Activated CD4-positive, alpha-beta T cell treated with anti-CD3 and anti-CD28 coated beads, Interleukin-2, amount 50 U/mL, for 24 hours (primary cell): ENCODE results near the gene AHCTF1.

Experiments
- DNase-seq, 2 donors: peaks; one replicate each; pipeline ENCODE4 v3.0.0-alpha.2; 2020; ENCODE audit warnings: low read depth in 1 of 2, low spot score in 1 of 2

The AHCTF1 gene

GRCh38 chr1:246931549-246932365 is at the start of gene AHCTF1:
TSS of gene AHCTF1 (minus strand) at chr1:246931948. CDS start at chr1:246918370, 13,578 bp downstream.
- DNase-seq, result peak; percentile 89 to 94

GRCh38 chr1:246978785-246979184 is 47.0 kb upstream of the AHCTF1 start:
- DNase-seq, result no peak

GRCh38 chr1:246978281-246978680 is 46.5 kb upstream of the AHCTF1 start:
- no peak for DNase-seq

- no peak for DNase-seq
Measured at GRCh38 chr1:246971969-246972368, 40.2 kb upstream of the AHCTF1 start.

- DNase-seq, result peak; percentile 7 to 21
Measured at GRCh38 chr1:246971090-246971721, 39.5 kb upstream of the AHCTF1 start.

GRCh38 chr1:246969621-246970020 is 37.9 kb upstream of the AHCTF1 start:
- no peak for DNase-seq

- no peak for DNase-seq
Measured at GRCh38 chr1:246966502-246966901, 34.8 kb upstream of the AHCTF1 start.

GRCh38 chr1:246959944-246960693 is 28.4 kb upstream of the AHCTF1 start:
- no peak for DNase-seq

- DNase-seq, result no peak
Measured at GRCh38 chr1:246954126-246954525, 22.4 kb upstream of the AHCTF1 start.

- no peak for DNase-seq
Measured at GRCh38 chr1:246951413-246951812, 19.7 kb upstream of the AHCTF1 start.

GRCh38 chr1:246949956-246950355 is 18.2 kb upstream of the AHCTF1 start:
- no peak for DNase-seq

- no peak for DNase-seq
Measured at GRCh38 chr1:246947255-246947654, 15.5 kb upstream of the AHCTF1 start.

- no peak for DNase-seq
Measured at GRCh38 chr1:246946366-246946765, 14.6 kb upstream of the AHCTF1 start.

GRCh38 chr1:246934765-246935164 is 3.0 kb upstream of the AHCTF1 start:
- no peak for DNase-seq

- DNase-seq, result no peak
Measured at GRCh38 chr1:246933893-246934292, 2.1 kb upstream of the AHCTF1 start.

- DNase-seq, result no peak
Measured at GRCh38 chr1:246932366-246932700, 585 bp upstream of the AHCTF1 start.

GRCh38 chr1:246930830-246931548 is 759 bp downstream of the AHCTF1 start:
- peak in 1 of 2 donors; percentile 24 for DNase-seq

GRCh38 chr1:246925997-246926626 is 5.6 kb downstream of the AHCTF1 start:
- DNase-seq, result no peak

- DNase-seq, result no peak
Measured at GRCh38 chr1:246923900-246924299, 7.8 kb downstream of the AHCTF1 start.

- no peak for DNase-seq
Measured at GRCh38 chr1:246923482-246923881, 8.3 kb downstream of the AHCTF1 start.

- no peak for DNase-seq
Measured at GRCh38 chr1:246921481-246921880, 10.3 kb downstream of the AHCTF1 start.
